WERI-Rb-1 (cell line): ENCODE measurements around the gene PPP2R3B.

Experiments used
- DNase-seq: peaks from one replicate; pipeline ENCODE4 v3.0.0-alpha.2; 2020
- H3K27ac ChIP-seq: fragments of 250-450 bp; sonication (Bioruptor Pico); 2 replicates; pipeline ENCODE4 v1.5.1; 2020; ENCODE audit warnings: mild to moderate bottlenecking, moderate library complexity
- H3K27me3 ChIP-seq: fragments of 250-450 bp; sonication (Bioruptor Pico); 2 replicates; pipeline ENCODE4 v1.5.1; 2021; ENCODE audit warnings: mild to moderate bottlenecking, low read depth, moderate library complexity; ENCODE audit not compliant: insufficient read depth, severe bottlenecking
- H3K36me3 ChIP-seq: fragments of 250-450 bp; sonication (Bioruptor Pico); 2 replicates; pipeline ENCODE4 v1.5.1; 2020; ENCODE audit warnings: mild to moderate bottlenecking, moderate library complexity
- H3K4me3 ChIP-seq: 2 replicates; pipeline ENCODE4 v1.5.1; 2011; ENCODE audit warnings: low read depth, mild to moderate bottlenecking, control low read depth, low read length
- H3K9me3 ChIP-seq: fragments of 250-450 bp; sonication (Bioruptor Pico); 2 replicates; pipeline ENCODE4 v1.5.1; 2021; ENCODE audit warnings: mild to moderate bottlenecking, moderate library complexity; ENCODE audit not compliant: severe bottlenecking
- CTCF ChIP-seq: IDR thresholded peaks from 2 replicates; pipeline ENCODE4 v1.5.1; 2011; ENCODE audit warnings: low read depth, mild to moderate bottlenecking, control low read depth, inconsistent platforms, low read length

Gene PPP2R3B

DNA sequence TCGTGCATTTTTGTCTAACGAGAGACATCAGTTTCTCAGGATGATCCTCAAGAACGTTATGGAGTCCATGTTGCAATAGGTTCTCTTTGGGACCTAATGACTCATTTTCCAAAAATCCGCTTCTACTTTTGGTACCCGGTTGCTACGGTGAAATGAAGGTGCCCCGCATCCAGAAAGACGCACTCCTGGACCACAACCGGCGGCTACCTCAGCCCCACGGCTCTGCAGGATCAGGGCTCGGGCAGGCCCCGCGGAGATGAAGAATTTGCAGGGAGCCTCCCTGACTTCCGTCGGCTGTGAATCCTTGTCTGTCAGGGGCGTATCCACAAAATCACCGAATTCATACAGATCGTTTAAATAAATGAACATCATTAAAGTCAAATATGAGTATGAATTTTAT, 83.7 kb downstream of the PPP2R3B start:
- H3K27me3 ChIP-seq: no peaks in the 10 kb centered on the region
- DNase-seq: no peak
- peaks cover 77% of the 10 kb centered on the region for H3K36me3 ChIP-seq
- H3K27ac ChIP-seq: no peak overlapping the region
- H3K4me3 ChIP-seq: no peak overlapping the region
- H3K9me3 ChIP-seq: no peaks in the 10 kb centered on the region
- TF ChIP-seq CTCF: no peak

DNA sequence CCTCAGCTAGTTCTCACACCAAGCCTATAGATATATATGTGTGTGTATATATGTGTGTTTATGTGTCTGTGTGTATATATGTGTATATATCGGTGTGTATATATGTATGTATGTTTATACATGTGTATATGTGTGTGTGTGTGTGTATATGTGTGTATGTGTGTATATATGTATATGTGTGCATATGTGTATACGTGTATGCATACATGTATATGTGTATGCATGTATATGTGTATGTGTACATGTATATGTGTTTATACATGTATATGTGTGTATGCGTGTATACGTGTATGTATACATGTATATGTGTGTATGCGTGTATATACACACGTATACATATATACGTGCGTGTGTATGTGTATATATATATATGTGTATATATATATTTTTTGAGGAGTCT, 86.4 kb downstream of the PPP2R3B start:
- no peaks in the 10 kb centered on the region for H3K9me3 ChIP-seq
- no peaks in the 10 kb centered on the region for H3K27me3 ChIP-seq
- no peak for TF ChIP-seq CTCF
- H3K36me3 ChIP-seq: peaks cover 68% of the 10 kb centered on the region
- H3K4me3 ChIP-seq: no peak overlapping the region
- no peak overlapping the region for H3K27ac ChIP-seq
- no peak for DNase-seq

DNA sequence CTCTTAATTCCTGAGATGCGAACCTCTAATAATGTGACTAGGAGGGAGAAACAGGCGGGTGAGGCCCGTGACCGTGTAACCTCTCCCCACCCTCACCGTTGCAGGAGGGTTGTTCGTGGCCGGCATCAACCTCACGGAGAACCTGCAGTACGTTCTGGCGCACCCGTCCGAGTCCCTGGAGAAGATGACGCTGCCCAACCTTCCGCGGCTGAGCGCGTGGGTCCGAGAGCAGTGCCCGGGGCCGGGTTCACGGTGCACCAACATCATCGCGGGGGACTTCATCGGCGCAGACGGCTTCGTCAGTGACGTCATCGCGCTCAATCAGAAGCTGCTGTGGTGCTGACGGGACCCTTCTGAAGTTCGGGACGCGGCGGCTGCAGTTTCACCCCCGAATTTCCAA, 87.7 kb downstream of the PPP2R3B start:
- Histone ChIP-seq H3K27me3 (no peaks in the 10 kb centered on the region), H3K36me3 (peaks cover 66% of the 10 kb centered on the region), H3K27ac (no peak overlapping the region), H3K4me3 (no peak overlapping the region), H3K9me3 (no peaks in the 10 kb centered on the region)
- no peak for TF ChIP-seq CTCF
- DNase-seq: no peak

- peaks cover 69% of the 10 kb centered on the region for H3K36me3 ChIP-seq
- DNase-seq: no peak
- peaks cover 4% of the 10 kb centered on the region for H3K9me3 ChIP-seq
- no peak overlapping the region for H3K27ac ChIP-seq
- no peak for TF ChIP-seq CTCF
- no peaks in the 10 kb centered on the region for H3K27me3 ChIP-seq
- no peak overlapping the region for H3K4me3 ChIP-seq
These were observed 91.6 kb downstream of the PPP2R3B start for GRCh38 chrX:295136-295535.

GRCh38 chrX:292900-293897, 93.5 kb downstream of the PPP2R3B start:
- Histone ChIP-seq H3K27me3 (no peaks in the 10 kb centered on the region), H3K36me3 (peaks cover 73% of the 10 kb centered on the region), H3K4me3 (no peak overlapping the region), H3K9me3 (peaks cover 4% of the 10 kb centered on the region), H3K27ac (no peak overlapping the region)
- TF ChIP-seq CTCF: no peak
- DNase-seq: peak; percentile 5
